Limb (tissue), 2 donors: ENCODE data around the gene SLC18A3.
A peak's percentile ranks its signal among the peaks of the same experiment; 100 is the strongest.

Experiments used
- DNase-seq, 2 donors: peaks; one replicate each; pipeline ENCODE4 v3.0.0-alpha.2; 2016; ENCODE audit errors: extremely low spot score in 2 of 2

SLC18A3 gene

GRCh38 chr10:49610114-49610457, at the start of gene SLC18A3:
SLC18A3 (plus strand) TSS chr10:49610310; CDS start chr10:49610741, 431 bp downstream.
- no peak for DNase-seq

DNA sequence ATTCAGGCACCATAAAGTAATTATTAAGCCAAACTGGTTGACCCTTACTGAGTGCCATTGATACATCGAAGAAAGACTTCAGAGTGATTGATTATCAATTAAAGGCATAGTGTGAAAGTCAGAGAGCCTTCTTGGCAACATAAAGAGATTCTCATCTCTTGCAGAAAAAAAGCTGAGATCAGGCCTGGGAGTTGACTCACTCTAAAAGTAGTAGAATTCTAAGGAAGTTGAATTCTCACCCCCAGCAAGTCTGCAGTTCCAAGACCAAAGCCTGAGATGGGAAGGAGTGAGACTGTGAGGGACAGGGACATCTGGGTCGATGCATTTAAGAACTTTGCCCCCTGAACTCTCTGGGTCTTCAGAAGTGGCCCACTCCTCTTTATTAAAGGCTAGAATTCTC, 49.6 kb upstream of the SLC18A3 start:
- no peak for DNase-seq

- DNase-seq = no peak
These were observed 47.2 kb upstream of the SLC18A3 start for GRCh38 chr10:49562893-49563292.

GRCh38 chr10:49564461-49565009, 45.6 kb upstream of the SLC18A3 start:
- no peak for DNase-seq

DNA sequence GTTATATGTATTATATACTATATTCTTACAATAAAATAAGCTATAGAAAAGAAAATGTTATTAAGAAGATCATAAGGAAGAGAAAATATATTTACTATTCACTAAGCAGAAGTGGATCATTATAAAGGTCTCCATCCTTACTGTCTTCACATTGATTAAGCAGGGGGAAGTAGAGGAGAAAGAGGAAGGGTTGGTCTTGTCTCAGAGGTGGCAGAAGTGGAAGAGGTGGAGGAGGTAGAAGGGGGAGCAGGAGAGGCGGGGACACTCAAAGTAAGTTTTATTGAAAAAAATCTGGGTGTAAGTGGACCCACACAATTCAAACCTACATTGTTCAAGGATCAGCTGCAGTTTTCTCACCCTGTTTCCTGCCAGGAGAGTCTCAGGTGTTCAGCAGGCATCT, 42.3 kb upstream of the SLC18A3 start:
- DNase-seq = no peak

GRCh38 chr10:49568235-49568634, 41.9 kb upstream of the SLC18A3 start:
- DNase-seq = no peak

GRCh38 chr10:49569031-49569631, 41.0 kb upstream of the SLC18A3 start:
- no peak for DNase-seq

GRCh38 chr10:49571388-49571787, 38.7 kb upstream of the SLC18A3 start:
- DNase-seq = no peak

- no peak for DNase-seq
These were observed 37.5 kb upstream of the SLC18A3 start for GRCh38 chr10:49572594-49573114.

- DNase-seq = no peak
These were observed 34.5 kb upstream of the SLC18A3 start for GRCh38 chr10:49575489-49576072.

DNA sequence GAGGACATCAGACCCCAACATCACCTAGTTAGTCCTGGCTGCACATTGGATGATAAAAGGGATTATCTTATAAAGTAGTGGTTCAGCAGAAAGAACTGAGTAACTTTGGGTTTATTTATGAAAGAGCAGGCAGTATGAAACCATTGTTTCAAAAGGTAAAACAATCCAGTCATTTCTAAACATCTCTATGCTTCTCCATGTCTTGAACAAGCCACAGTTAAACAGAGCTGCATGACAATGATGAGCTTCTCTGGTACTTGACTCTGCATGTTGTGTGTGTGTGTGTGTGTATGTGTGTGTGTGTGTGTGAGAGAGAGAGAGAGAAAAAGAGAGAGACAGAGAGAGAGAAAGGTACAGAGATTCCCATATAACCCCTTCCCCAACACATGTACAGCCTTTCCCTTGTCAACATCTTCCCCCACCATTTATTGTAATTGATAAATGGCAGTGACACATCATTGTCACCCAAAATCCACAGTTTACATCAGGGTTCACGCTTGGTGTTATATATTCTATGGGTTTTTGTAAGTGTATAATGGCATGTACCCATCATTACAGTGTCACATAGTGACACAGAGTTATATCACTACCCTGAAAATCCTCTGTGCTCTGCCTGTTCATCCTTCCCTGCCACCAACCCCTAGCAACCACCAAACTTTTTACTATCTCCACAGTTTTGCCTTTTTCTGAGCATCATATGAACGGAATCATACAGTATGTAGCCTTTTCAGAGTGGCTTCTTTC, 32.8 kb upstream of the SLC18A3 start:
- no peak for DNase-seq

DNA sequence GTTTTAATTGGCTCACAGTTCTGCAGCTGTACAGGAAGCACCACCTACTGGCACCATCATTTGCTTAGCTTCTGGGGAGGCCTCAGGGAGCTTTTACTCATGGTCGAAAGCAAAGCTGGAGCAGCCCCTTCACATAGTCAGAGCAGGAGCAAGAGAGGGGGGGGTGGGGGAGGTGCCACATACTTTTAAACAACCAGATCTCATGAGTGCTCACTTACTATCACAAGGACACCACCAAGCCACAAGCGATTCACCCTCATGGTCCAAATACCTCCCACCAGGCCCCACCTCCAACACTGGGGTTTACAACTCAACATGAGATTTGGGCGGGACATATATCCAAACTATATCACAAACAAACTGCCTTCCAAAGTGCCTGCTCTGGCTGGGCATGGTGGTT, 31.7 kb upstream of the SLC18A3 start:
- DNase-seq = no peak

GRCh38 chr10:49579621-49580020, 30.5 kb upstream of the SLC18A3 start:
- DNase-seq = no peak

GRCh38 chr10:49585387-49585786, 24.7 kb upstream of the SLC18A3 start:
- DNase-seq = no peak

DNA sequence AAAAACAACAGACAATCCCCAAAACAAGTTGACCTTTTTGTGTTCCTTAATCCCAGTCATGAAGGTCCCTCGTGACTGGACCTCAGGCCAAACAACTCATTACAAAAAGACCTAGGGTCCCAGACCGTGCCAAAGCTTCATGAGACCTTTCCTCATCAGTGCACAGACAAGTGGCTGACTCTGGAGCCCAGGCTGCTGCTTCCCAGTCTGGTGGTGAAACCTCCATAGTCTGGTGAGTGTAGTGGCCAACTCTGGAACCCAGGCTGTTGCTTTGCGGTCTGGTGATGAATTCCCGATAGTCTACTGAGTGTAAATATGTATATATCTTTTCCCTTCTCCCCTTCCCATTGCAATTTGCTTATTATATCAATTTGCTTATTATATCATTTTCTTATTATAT, 22.1 kb upstream of the SLC18A3 start:
- no peak for DNase-seq

GRCh38 chr10:49592726-49593563, 17.2 kb upstream of the SLC18A3 start:
- DNase-seq = peak; percentile 40 to 70

- peak in 1 of 2 donors; percentile 23 for DNase-seq
These were observed 16.6 kb upstream of the SLC18A3 start for GRCh38 chr10:49593564-49593875.

- no peak for DNase-seq
These were observed 16.1 kb upstream of the SLC18A3 start for GRCh38 chr10:49593998-49594397.

- peak; percentile 35 to 72 for DNase-seq
These were observed 15.5 kb upstream of the SLC18A3 start for GRCh38 chr10:49594594-49594993.

DNA sequence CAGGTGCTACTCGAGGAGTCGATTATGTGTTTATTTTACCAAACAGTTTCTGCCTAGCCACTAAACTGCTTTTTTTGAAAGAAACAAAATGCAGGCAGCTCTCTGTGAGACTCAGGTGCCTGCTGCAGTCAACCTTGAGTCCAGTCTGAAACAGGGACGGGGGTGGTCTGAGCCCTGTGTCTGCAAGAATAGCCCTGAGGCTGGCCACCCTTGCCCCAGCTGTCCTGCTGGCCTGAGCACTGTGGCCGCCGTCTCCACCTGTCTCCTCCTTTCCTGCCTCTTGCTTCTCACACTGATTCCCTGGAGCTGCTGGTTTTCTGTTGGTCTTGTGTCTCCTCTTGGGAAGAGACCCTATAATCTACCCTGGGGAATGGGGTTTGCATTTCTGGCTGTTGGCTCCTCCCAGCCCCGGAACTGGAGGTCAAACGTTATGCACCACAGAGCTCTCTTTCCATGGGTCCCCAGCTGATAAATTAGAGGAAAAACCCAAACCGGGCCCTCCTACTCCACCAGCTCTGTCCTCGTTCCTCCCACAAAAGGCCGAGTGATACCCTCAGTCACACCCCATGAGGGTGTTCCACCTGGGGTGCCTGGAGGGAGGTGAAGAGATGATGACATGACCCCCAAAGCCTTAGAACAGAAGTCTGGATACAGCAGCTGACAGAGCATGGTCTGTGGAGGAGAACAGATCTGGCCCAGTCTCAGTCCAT, 15.0 kb upstream of the SLC18A3 start:
- peak in 1 of 2 donors; percentile 22 for DNase-seq
